ENCODE measurements around the gene COA4.

Gene COA4

DNA sequence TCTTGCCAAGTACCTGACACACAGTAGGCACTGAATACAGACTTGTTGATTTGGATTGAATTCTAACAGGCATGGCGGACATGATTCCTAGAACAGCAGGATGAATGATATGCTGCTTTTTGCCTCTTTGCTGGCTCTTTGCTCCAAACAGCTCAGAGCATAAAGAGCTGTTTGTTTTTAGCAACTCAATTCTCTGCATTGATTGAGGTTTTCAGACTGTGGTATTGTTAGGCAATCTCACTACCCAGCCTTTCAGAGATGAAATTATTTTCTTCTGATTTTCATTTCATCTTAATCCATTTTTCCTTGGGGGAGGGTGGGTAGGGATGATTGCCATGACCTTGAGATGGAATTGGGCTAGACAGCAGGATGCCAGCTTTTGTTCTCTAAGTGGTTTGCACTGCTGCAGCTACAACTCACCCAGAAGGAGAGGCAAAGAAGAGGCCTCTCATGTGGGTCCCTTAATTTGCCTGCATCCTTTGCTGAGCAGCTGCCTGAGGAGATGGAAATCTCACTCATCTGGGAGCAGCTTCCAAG lies 20.5 kb downstream of the COA4 start:
- TF ChIP-seq JUND (IDR thresholded peaks at IDR 0.05; ENCODE audit: low read depth) = no peak
- in situ Hi-C loops (cut with HindIII; ENCODE audit: low pct_unique_long_range_greater_than_20kb, low sequenced_read_pairs) = no loop called here
- DNase-seq (ENCODE audit: low read depth in 1 of 2, low spot score in 1 of 2) = no peak

DNA sequence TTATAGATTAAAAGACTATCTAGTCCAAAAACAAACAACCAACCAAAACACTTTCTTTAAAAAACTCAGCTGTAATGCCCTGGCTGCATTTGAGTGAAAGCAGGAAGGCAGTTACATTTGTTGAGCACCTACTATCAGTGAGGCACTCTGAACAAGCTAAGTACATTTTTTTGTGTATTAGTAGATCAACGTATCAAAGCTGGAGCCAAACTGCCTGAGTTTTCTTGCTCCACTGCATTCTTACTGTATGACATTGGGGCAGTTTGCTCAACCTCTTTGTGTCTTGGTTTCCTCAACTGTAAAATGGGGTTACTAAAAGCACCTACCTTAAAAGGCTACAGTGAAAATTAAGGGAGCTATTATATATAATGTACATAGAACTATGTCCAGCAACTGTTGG lies 22.0 kb downstream of the COA4 start:
- peak in 1 of 2 experiments; percentile 54 for DNase-seq (ENCODE audit: low read depth in 1 of 2, low spot score in 1 of 2)
- in situ Hi-C loops (cut with HindIII; ENCODE audit: low pct_unique_long_range_greater_than_20kb, low sequenced_read_pairs) = no loop called here
- no peak for TF ChIP-seq JUND (IDR thresholded peaks at IDR 0.05; ENCODE audit: low read depth)

DNA sequence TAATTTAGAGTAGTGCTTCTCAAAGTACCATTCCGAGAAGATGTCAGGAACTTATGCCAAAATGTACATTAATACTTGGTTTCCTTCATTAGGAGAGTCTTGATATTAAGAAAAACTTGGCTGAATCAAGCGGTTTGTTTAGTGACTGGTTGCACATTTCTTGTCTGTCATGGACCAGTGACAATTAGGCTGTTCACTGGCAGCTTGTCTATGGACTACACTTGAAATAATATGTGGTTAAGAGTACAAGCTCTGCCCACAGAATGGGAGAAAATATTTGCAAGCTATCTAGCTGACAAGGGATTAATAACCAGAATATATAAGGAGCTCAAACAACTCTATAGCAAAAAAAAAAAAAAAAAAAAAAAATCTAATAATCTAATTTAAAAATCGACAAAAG lies 24.6 kb downstream of the COA4 start:
- DNase-seq (ENCODE audit: low read depth in 1 of 2, low spot score in 1 of 2) = no peak
- TF ChIP-seq JUND (IDR thresholded peaks at IDR 0.05; ENCODE audit: low read depth) = no peak
- in situ Hi-C loops (cut with HindIII; ENCODE audit: low pct_unique_long_range_greater_than_20kb, low sequenced_read_pairs) = no loop called here

DNA sequence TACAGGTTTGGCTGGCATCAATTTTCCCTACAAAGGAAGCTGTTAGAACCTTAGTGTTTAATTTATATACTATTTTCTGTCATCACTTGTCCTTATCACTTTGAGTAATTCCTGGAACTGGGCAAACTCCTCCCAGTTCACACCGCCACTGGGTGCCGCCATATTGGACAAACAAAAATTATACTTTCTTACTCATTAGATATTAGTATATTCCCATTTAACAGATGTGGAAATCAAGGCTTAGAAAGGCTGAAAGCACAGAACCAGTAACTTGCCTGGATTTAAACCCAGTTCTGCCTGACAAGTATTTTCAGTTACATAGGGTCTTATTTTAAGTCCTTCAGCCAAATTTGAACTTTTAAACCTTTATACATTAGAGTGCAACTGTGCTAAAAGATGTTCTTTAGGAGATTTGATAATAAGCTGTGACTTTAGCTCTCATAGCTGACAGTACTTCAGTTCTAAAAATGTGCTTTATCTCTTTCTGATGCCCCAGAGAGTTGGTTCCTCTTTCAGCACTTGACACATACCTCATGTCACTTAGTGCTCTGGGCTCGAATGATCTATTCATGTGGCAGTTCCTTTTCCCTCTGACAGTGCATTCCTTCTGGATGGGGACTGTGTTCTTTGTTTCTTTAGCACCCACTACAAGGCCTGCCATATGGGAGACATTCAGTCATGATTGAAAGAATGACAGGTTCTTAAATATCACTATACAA lies 25.4 kb downstream of the COA4 start:
- in situ Hi-C loops (cut with HindIII; ENCODE audit: low pct_unique_long_range_greater_than_20kb, low sequenced_read_pairs) = no loop called here
- no peak for DNase-seq (ENCODE audit: low read depth in 1 of 2, low spot score in 1 of 2)
- no peak for TF ChIP-seq JUND (IDR thresholded peaks at IDR 0.05; ENCODE audit: low read depth)

DNA sequence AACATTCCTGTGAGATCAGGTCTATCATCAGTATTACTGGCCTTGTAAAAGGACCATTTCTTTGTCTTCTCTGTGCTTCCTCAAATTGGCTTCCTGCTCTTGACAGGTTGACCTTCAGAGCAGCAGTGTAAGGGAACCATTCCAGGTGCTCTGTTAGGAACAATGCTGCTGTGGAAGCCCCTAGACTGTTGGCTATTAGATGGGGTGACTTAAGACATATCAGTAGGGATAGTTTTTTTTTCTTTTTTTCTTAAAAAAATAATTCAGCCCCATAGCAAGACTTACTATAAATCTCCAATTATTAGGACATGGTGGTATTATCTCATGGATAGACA lies 37.6 kb downstream of the COA4 start:
- in situ Hi-C loops (cut with HindIII; ENCODE audit: low pct_unique_long_range_greater_than_20kb, low sequenced_read_pairs) = no loop called here
- no peak for TF ChIP-seq JUND (IDR thresholded peaks at IDR 0.05; ENCODE audit: low read depth)
- DNase-seq (ENCODE audit: low read depth in 1 of 2, low spot score in 1 of 2) = no peak

DNA sequence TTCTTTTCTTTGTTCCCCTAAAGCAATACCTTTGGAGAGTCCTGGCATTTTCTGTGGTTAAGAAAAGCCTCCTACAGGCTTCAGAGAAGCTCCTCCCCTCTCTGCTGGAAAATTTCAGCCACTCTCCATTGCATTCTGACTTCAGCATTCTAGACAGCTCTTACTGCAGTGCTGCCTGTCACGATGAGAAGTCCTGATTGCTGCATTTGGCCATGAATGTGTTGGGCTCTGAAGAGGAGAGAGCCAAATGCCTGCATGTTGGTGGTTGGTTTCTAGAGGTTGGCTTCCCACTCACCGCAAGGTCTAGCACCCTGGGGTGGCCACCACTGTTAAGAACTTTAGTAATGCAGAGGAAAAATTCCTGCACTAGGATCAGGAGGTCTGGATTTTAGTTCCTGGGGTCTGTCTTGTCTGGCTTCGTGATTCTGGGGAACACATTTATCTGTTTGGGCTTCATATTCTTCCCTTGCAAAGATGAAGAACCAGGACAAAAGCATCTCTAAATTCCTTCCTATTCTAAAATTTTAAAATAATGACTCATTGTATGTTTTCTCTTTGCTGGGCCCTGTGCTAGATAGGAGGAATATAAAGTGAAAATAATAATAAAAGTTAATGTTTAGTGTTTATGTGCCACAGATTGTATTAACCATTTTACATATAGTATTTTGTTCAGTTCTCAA lies 38.1 kb downstream of the COA4 start:
- in situ Hi-C loops (cut with HindIII; ENCODE audit: low pct_unique_long_range_greater_than_20kb, low sequenced_read_pairs) = no loop called here
- peak in 1 of 2 experiments; percentile 19 for DNase-seq (ENCODE audit: low read depth in 1 of 2, low spot score in 1 of 2)
- TF ChIP-seq JUND (IDR thresholded peaks at IDR 0.05; ENCODE audit: low read depth) = no peak

DNA sequence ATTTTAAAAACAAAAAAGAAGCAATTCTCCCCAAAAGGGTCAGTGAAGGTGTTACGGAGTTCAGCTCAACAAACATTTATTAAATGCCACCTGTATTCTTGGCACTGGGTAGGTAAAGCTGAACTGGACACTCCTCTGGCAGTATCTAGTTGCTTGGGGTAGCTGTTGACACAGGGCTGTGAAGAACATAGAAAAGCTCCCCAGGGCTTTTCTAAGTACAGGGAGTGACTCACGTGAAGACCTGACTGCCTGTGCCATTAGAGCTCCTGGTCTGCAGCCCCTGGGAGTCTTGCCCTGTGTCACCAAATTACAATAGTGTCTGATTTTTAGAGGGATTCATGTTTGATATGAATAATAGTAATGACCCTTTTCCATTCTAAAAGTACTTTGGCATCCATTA lies 43.6 kb downstream of the COA4 start:
- TF ChIP-seq JUND (IDR thresholded peaks at IDR 0.05; ENCODE audit: low read depth) = no peak
- no peak for DNase-seq (ENCODE audit: low read depth in 1 of 2, low spot score in 1 of 2)
- in situ Hi-C loops (cut with HindIII; ENCODE audit: low pct_unique_long_range_greater_than_20kb, low sequenced_read_pairs) = no loop called here

DNA sequence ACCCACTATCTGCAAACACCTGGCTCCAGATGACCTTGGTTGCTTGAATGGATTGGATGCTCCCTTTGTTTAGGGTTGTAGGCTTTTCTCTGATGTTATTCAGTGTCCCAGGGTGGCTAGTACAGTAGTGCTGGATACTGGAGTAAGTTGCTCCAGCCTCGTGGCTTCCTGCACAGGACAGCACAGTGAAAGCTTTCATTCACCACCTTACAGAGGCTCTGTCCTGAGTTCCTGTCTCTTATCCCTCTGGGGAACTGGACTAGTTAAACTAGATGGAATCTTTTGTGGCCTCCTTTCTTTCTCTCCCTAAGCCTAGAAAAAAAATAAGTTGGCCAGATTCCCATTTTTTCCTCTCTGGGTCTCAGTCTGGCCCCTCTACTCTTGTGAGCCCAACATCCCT lies 46.4 kb downstream of the COA4 start:
- TF ChIP-seq JUND (IDR thresholded peaks at IDR 0.05; ENCODE audit: low read depth) = no peak
- in situ Hi-C loops (cut with HindIII; ENCODE audit: low pct_unique_long_range_greater_than_20kb, low sequenced_read_pairs) = no loop called here
- DNase-seq (ENCODE audit: low read depth in 1 of 2, low spot score in 1 of 2) = no peak
